GM12891 (cell line): ENCODE data around the gene NFE2L2.
"Not testable (repeated sequence)": the region's sequence is repeated elsewhere in the genome, so short reads cannot be mapped to it uniquely, and the experiment has no call there.

Source experiments
- POLR2A ChIP-seq: IDR thresholded peaks from 2 replicates; pipeline ENCODE4 v1.6.1; 2011; ENCODE audit warnings: low read depth, low read length, control low read depth
- POLR2AphosphoS5 ChIP-seq: IDR thresholded peaks from 2 replicates; pipeline ENCODE4 v1.6.1; 2011; ENCODE audit warnings: low read depth, low read length, control low read depth
- POU2F2 ChIP-seq: IDR thresholded peaks from 2 replicates; pipeline ENCODE4 v1.6.1; 2011; ENCODE audit warnings: low read depth, mild to moderate bottlenecking, control low read depth, low read length, moderate library complexity
- SPI1 ChIP-seq: IDR thresholded peaks from 2 replicates; pipeline ENCODE4 v1.6.1; 2011; ENCODE audit warnings: low read depth, low read length, control low read depth
- TAF1 ChIP-seq: IDR thresholded peaks from 2 replicates; pipeline ENCODE4 v1.6.1; 2011; ENCODE audit warnings: low read depth, low read length, control low read depth

GRCh38 chr2:177266955-177267354, 2.4 kb upstream of the NFE2L2 start:
- TF ChIP-seq POLR2A, POLR2AphosphoS5, TAF1, POU2F2, SPI1: not testable (repeated sequence)
